Calu3 (cell line): Measurements from ENCODE around the gene TTLL5. TPM values are rescaled to one million over a fixed set of nuclear protein-coding genes. Genes with fewer than 3 reads are reported as not detected.

Experiments
- BruUV-seq: library from RNA; stranded (reverse); fragments of 400-500 nt; replicated peaks from 2 replicates; lab custom pipeline; 2021; lab: Mats Ljungman, UMichigan
- CTCF ChIA-PET: fragments of 300-600 bp; sonication (Branson Sonifier 250); formaldehyde crosslinking; loops from one replicate; lab custom pipeline; 2022; ENCODE audit warnings: antibody characterized with exemption; lab: Charles Lee
- DNase-seq: peaks from one replicate; pipeline ENCODE4 v3.0.0; 2022
- H3K27ac Mint-ChIP-seq: one replicate; pipeline ENCODE4 v1.8.0; 2022; ENCODE audit warnings: mixed read lengths; ENCODE audit not compliant: unreplicated experiment
- H3K27me3 Mint-ChIP-seq: one replicate; pipeline ENCODE4 v1.8.0; 2022; ENCODE audit warnings: mixed read lengths; ENCODE audit not compliant: unreplicated experiment
- H3K36me3 Mint-ChIP-seq: one replicate; pipeline ENCODE4 v1.8.0; 2022; ENCODE audit warnings: mild to moderate bottlenecking, moderate library complexity, mixed read lengths; ENCODE audit not compliant: insufficient read depth, unreplicated experiment
- H3K4me1 Mint-ChIP-seq: one replicate; pipeline ENCODE4 v1.8.0; 2022; ENCODE audit warnings: mild to moderate bottlenecking, low read depth, mixed read lengths; ENCODE audit not compliant: unreplicated experiment
- H3K4me3 Mint-ChIP-seq: one replicate; pipeline ENCODE4 v1.8.0; 2022; ENCODE audit warnings: mild to moderate bottlenecking, low read depth, moderate library complexity, mixed read lengths; ENCODE audit not compliant: unreplicated experiment
- H3K9me3 Mint-ChIP-seq: one replicate; pipeline ENCODE4 v1.8.0; 2022; ENCODE audit warnings: low read depth, mixed read lengths; ENCODE audit not compliant: unreplicated experiment
- intact Hi-C: fragments of 100-400 bp; cut with micrococcal nuclease; formaldehyde crosslinking; loops from one replicate; pipeline ENCODE4 v1.10.0; 2022; ENCODE audit not compliant: unreplicated experiment
- total RNA-seq: library from RNA; stranded (reverse); gene quantifications from 2 replicates; pipeline ENCODE4 v1.2.3, GENCODE V29; 2022
- TF ChIP-seq, protein P1 (sequence below): fragments of 200-600 bp; IDR thresholded peaks from one replicate; pipeline ENCODE4 v1.8.0; 2022; ENCODE audit warnings: antibody characterized with exemption; ENCODE audit not compliant: unreplicated experiment

Gene TTLL5
- total RNA-seq, 1 experiment from 2014 or later, result 47.5 TPM

- no peak overlapping the region for H3K27ac Mint-ChIP-seq
- H3K36me3 Mint-ChIP-seq, result peaks cover 4% of the 10 kb centered on the region
- BruUV-seq, result no TSS peak
- no peaks in the 10 kb centered on the region for H3K9me3 Mint-ChIP-seq
- TF ChIP-seq, protein P1, sequence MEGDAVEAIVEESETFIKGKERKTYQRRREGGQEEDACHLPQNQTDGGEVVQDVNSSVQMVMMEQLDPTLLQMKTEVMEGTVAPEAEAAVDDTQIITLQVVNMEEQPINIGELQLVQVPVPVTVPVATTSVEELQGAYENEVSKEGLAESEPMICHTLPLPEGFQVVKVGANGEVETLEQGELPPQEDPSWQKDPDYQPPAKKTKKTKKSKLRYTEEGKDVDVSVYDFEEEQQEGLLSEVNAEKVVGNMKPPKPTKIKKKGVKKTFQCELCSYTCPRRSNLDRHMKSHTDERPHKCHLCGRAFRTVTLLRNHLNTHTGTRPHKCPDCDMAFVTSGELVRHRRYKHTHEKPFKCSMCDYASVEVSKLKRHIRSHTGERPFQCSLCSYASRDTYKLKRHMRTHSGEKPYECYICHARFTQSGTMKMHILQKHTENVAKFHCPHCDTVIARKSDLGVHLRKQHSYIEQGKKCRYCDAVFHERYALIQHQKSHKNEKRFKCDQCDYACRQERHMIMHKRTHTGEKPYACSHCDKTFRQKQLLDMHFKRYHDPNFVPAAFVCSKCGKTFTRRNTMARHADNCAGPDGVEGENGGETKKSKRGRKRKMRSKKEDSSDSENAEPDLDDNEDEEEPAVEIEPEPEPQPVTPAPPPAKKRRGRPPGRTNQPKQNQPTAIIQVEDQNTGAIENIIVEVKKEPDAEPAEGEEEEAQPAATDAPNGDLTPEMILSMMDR, result no peak
- CTCF ChIA-PET, result interaction anchor here (1.4 kb wide), 1 partner anchor 80 kb away, joined by 3 read pairs; no protein-coding TSS in a partner anchor
- peaks cover 13% of the 10 kb centered on the region for H3K4me1 Mint-ChIP-seq
- DNase-seq, result no peak
- no peak overlapping the region for H3K4me3 Mint-ChIP-seq
- intact Hi-C loops, result no loop called here
- H3K27me3 Mint-ChIP-seq, result no peaks in the 10 kb centered on the region
Observed at GRCh38 chr14:75826599-75826998, 165.6 kb downstream of the TTLL5 start.

- CTCF ChIA-PET, result interaction anchor here (1.4 kb wide), 1 partner anchor 79 kb away, joined by 3 read pairs; no protein-coding TSS in a partner anchor
- H3K27me3 Mint-ChIP-seq, result no peaks in the 10 kb centered on the region
- DNase-seq, result no peak
- BruUV-seq, result no TSS peak
- H3K4me3 Mint-ChIP-seq, result no peak overlapping the region
- TF ChIP-seq, protein P1, result no peak
- intact Hi-C loops, result no loop called here
- no peaks in the 10 kb centered on the region for H3K36me3 Mint-ChIP-seq
- peaks cover 6% of the 10 kb centered on the region for H3K4me1 Mint-ChIP-seq
- no peaks in the 10 kb centered on the region for H3K9me3 Mint-ChIP-seq
- H3K27ac Mint-ChIP-seq, result no peak overlapping the region
Observed at GRCh38 chr14:75827331-75827730, 166.3 kb downstream of the TTLL5 start.

- intact Hi-C loops, result no loop called here
- no peak overlapping the region for H3K4me3 Mint-ChIP-seq
- BruUV-seq, result no TSS peak
- no peak overlapping the region for H3K27ac Mint-ChIP-seq
- H3K9me3 Mint-ChIP-seq, result no peaks in the 10 kb centered on the region
- no peak for DNase-seq
- H3K4me1 Mint-ChIP-seq, result no peaks in the 10 kb centered on the region
- H3K36me3 Mint-ChIP-seq, result peaks cover 7% of the 10 kb centered on the region
- H3K27me3 Mint-ChIP-seq, result no peaks in the 10 kb centered on the region
- TF ChIP-seq, protein P1, result no peak
- CTCF ChIA-PET, result interaction anchor here (0.5 kb wide), 1 partner anchor 626 kb away, joined by 4 read pairs; no protein-coding TSS in a partner anchor
Observed at GRCh38 chr14:75829316-75829715, 168.3 kb downstream of the TTLL5 start.

DNA sequence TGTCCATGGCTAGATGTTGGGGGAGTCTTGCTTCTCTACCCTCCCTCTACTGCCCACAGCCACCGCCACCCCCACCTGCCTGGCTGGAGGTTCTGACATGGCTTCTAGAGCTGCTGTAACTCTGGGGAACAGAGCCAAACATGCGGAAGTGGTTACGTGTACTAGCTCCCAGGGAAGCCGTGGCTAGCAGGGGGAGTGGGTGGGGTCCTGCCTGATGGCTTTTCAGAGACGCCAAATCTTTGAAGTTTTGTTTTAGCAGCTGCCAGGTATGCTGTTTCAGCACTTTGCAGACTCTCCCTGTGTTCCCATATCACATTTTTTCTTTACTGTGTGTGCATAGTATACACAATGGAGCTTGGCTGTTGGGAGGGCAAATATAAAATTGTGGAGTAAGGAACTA is 170.4 kb downstream of the TTLL5 start:
- DNase-seq, result peak; percentile 45
- peaks cover 7% of the 10 kb centered on the region for H3K36me3 Mint-ChIP-seq
- CTCF ChIA-PET, result interaction anchor here (1.0 kb wide), 1 partner anchor 148 kb away, joined by 3 read pairs; no protein-coding TSS in a partner anchor
- no peak overlapping the region for H3K27ac Mint-ChIP-seq
- H3K27me3 Mint-ChIP-seq, result no peaks in the 10 kb centered on the region
- intact Hi-C loops, result no loop called here
- no peaks in the 10 kb centered on the region for H3K9me3 Mint-ChIP-seq
- TF ChIP-seq, protein P1, result no peak
- H3K4me1 Mint-ChIP-seq, result no peaks in the 10 kb centered on the region
- no peak overlapping the region for H3K4me3 Mint-ChIP-seq
- BruUV-seq, result no TSS peak
